HG03097 (cell line): ENCODE measurements around the gene SHPK.

Experiments
- ATAC-seq: cut with Tn5 transposase; IDR thresholded peaks from one replicate; pipeline ENCODE4 v1.9.1; 2021; ENCODE audit not compliant: unreplicated experiment, low FRiP score

The SHPK gene

DNA sequence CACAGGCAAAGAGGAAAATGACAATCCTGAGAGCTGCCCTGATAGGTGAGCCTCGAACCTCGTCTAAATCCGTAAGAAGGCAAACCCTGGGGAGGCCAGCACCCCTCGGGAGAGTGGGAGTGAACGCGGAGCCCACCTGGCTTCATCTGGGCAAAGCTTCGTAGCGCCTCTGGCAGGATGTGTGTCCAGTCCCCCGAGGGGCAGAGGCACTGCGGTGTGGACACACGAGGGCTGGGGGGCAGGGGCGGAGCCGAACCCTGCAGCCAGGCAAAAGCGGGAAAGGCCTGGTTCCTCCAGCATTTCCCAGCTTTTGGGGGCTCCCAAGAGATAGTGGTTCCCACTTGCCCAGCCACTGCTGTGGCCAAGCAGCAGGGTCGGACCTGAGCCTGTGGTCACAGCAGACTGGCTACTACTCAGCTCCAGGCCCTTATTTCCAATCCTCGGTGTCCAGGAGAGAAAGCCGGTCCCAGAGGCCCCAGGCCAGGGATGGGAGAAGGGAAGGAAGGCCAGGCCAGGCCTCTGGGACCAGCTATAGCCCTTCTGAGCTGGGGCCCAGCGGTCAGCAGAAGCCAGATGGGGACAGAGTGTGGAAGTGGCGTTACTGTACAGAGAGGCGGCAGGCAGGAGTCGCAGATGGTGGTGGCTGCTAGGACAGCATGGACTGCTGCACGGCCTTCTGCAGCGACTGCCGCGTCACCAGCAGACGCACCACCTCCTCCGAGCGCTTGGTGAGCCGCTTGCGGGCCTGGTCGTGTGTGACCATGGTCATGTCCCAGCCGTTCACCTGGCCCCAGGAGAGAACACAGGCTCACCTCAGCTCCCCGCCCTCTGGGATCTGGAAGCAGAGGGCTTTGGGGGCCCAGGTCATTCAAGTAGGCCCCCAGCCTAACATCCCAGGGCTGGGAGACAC is 27.3 kb upstream of the SHPK start:
- ATAC-seq, result no peak

DNA sequence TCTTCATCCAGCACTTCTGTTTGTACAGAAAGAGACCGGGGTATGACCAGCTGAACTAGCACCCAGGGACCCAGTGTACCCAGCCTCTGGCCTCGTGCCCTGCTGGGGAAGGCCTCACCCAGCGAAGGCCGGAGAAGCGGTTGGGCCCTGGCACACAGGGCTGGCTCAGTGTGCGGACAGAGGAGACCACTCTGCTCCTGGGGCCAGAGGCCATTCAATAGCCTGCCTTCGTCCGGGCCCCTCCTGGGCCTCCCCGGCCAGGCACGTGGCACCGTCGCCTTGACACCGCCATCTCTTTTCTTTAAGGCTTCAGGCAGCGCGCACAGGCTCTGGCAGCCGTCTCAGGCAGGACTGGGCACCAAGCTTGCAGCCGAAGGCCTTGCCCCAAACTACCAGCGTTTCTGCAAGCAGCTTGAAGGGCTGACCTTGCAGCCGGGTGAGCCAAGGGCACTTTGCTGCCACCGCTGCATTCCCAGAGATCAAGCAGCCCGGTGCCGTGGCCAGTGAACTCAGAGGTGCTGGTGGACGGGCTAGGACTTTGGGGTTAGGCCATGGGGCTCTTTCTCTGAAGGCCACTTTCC is 24.4 kb upstream of the SHPK start:
- ATAC-seq, result no peak

DNA sequence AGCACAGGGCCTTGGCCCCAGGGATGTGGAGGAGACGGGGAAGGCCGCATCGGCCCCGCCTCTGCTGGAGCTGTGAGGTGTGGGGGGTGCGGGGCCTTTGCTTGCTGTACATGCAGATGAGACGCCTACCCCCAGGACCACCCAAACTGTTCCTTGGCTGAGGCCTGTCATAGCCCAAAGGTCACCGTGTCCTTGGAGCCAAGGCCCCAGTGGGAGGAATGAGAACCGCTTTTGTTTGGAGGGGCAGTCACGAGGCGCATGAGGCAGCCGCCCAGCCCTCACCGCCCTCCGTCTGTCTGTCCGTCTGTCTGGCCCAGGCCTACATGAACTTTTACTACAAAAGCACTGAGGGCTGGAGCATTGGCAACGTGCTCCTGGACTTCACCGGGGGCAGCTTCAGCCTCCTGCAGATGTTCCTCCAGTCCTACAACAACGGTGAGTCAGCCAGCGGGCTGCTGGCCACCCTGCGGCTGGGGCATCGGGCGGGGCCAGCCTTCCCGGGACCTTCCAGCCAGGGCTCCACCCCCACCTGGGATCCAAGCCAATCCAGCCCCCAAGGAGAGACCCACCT is 23.6 kb upstream of the SHPK start:
- no peak for ATAC-seq

DNA sequence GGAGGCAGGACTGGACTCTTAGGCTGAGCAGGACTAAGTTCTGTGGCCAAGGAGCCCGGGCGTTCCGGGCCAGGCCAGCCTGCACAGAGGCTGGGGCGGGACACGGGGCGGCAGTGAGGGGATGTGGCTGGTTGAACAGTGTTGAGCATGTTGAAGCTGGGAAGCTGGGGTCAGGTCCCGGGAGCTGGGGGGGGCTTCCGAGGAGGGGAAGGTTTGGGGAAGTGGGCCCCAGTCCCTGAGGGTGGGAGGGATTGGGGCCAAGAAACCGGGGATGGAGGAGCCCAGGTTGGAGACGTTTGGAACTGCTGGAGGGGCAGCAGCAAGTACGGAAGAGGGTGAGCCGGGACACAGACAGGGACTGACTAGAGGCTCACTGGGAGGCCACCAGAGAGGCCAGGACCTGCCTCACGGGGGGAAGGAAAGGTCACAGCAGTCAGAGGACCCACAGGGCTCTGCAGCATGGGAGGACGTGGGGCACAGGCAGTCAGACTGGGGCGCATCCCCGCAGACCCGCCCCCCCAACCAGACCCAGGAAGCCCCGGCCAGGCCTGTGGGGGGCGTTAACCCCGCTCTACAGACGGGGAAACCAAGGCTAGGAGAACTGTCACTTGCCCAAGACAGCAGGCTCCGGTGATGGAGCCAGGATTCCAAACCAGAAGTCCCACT is 22.9 kb upstream of the SHPK start:
- ATAC-seq, result no peak

DNA sequence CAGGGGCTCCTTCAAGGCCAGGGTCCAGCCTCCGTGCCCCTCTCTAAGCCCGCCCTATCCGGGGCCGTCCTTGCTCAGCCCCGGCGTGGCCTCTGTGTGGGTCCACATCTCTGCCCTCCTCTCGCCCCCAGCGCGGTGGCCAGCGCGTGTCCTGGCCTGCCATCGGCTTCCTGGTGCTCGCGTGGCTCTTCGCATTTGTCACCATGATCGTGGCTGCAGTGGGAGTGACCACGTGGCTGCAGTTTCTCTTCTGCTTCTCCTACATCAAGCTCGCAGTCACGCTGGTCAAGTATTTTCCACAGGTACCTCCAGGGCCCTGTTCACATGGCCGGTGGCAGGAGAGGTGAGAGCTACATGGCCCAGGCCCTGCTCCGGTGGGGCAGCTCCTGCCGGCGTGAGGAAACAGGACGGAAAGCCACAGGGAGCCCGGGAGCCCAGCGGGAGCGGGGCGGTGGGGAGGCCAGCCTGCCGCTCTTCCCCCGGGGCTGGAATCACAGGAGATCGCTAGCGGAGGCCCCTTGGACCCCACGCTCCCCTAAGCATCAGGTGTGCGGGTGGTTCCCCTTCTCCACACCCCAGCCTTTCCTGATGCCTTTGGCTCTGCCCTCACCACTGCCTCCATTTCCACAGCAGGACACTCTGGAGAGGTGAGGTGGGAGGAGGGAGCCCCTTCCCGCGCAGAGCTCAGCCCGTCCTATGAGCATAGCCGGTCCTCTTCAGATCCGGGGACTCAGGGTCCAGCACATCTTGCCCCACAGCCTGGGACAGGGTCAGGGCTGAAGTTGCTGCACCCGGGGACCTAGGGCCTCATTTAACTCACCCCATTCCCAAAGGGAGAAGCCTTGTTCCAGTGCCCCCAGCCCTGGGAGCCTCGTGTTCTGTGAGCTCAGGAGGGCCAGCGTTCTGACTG is 22.1 kb upstream of the SHPK start:
- ATAC-seq, result no peak

DNA sequence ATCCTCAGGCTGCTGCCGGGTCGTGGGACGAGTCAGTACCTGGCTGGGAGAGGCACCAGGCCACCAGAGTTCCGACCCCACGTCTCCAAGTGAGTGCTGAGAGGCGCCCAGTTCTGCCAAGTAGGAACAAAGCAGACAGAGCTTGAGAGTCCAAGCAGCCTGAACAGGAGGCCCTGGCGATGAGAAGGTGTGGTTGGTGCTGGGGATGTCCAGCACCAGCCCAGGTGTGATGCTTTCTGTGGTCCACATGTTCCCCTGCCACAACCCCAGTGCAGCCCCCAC is 21.5 kb upstream of the SHPK start:
- ATAC-seq, result no peak

DNA sequence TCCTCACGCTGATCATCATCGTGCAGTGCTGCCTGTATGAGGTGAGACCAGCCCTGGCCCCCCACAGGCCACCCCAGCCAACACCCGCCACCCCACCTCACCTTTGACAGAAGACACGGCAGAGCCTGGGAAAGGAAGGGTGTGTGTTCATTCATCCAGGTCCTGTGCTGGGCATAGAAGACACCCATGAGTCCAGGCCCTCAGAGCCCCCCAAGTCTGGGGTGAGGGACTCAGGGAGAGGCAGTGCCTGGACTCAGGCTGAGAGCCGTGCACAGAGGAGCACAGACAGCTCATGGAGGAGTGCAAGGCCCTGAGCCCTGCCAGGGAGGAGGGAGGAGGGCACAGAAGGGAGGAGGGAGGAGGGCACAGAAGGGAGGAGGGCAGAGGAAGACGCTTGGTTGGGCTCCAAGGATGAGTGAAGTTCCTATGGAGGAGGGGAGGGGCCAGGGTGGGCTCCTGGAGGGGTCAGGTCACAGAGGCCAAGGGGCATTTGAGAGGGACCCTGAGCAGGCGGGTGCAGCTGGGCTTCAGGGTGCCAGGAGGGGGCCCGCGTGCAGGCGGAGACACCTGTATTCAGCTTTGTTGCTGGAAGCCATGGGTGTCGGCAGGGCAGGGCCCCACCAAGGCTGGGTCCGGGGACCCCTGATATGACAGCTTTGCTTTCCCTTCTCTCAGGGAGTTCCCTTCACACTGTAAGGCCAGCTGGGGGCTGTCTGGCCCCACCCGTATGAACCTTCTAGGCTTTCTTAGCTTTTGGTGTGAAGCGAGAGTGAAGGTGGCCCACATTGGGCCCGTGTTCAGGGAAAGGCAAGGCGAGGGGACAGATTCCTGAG is 20.9 kb upstream of the SHPK start:
- ATAC-seq, result no peak

DNA sequence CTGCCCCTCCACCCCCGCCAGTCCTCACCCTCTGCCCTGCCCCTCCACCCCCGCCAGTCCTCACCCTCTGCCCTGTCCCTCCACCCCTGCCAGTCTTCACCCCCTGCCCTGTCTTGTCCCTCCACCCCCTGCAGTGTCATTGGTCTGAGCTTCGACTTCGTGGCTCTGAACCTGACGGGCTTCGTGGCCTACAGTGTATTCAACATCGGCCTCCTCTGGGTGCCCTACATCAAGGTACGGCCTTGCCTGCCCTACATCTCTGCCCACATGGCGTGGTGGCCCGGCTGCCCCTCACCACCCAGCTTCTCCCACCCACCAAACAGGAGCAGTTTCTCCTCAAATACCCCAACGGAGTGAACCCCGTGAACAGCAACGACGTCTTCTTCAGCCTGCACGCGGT is 20.3 kb upstream of the SHPK start:
- no peak for ATAC-seq

DNA sequence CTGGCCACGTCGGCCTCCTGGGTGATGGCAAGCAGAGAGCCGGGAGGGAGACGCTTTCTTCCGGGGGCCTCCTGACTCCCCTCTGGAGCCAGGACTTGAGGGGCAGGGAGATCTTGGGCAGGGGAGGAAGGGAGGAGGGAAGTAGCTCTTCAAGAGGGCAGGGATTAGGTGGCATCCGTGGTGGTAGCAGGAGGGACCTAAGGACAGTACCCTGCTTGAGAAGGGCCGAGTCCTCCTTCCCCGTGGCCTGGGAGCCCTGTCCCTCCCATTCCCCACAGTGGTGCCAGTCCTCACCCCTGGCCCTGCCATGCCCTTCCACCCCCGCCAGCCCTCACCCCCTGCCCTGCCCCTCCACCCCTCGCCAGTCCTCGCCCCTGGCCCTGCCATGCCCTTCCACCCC is 19.7 kb upstream of the SHPK start:
- ATAC-seq, result no peak

DNA sequence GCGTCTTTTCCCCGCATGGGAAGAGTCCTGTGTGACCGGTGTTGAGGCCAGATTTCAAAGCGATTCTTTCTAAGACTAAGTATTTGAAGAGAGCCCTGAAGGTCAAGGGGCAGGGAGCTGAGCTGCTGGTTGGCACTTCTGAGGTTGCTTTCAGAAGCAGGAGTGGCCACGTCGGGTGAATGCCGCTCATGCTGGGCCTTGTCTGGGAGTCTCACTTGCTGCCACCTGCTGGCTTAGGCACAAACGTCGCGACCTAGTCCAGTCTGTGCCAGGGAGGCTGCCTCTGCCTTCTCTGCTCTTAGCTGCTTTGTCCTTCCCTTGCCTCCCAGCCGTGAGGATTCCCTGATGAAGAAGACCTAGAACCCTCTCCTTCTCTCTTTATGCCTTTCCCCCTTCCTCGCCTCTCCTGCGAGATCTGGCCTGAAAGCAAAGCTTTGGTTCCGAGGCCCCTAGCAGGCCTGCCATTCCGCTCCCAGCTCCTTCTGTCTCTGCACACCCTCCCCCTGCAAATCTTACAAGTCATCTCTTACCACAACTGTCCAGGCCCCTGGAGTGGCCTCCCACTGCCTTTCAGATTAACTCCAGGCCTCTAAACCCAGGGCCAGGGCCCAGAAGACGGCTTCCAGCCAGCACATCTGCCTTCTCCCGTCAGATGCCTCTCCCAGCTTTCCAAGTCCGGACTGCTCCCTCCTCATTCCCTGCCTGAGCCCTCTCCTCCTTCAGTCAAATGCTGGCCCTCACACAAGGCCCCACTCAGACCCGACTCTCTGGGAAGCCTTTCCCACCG is 11.9 kb upstream of the SHPK start:
- no peak for ATAC-seq

DNA sequence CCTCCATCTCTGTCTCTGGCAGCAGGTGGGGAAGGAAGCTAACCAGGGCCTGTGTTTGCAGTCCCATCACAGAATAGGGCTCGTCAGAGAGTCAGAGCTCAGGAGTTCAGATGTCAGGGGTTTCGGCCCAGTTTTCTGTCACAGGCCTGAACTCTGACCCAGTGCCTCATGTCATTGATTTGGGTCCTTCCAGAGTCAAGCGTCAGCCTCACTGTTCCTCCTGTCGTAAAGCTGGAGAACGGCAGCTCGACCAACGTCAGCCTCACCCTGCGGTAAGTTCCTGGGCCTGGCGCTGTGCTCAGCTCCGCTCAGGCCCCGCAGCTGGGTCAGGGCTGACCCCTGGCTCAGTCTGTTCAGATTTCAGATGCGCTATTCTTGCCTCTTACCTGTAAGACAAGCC is 11.2 kb upstream of the SHPK start:
- no peak for ATAC-seq

DNA sequence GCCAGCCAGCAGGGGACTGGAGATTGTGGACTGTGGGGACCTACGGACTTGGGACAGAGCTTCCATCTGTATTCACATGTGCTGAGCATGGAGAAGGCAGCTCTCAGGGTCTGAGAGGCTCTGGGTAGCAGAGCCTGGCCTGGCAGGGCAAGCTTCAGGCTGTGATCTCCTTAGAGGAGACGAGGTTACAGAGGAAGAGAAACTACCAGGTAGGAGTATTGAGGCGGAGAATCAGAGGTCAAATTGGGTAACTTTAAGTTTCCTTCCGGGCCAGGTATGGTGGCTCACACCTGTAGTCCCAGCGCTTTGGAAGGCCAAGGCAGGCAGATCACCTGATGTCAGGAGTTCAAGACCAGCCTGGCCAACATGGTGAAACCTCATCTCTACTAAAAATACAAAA is 9.3 kb upstream of the SHPK start:
- no peak for ATAC-seq

DNA sequence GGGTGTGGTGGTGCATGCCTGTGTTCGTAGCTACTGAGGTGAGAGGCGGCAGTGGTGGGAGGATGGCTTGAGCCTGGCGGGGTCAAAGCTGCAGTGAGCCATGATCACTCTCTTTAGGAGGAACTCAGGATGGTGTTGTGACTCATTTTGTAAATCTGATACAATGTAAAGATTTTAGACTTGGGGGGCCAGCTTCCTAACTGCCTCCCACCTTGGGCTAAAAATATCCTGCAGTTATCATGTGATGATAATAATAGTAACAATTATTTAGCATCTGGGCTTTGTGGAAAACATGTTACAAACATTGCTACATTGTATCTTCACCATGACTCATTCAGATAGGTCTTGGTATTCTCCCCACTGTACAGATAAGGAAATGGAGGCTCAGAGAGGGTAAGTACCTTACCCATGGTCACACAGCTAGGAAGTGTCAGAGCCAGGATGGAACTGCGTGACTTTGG is 7.9 kb upstream of the SHPK start:
- ATAC-seq, result no peak

DNA sequence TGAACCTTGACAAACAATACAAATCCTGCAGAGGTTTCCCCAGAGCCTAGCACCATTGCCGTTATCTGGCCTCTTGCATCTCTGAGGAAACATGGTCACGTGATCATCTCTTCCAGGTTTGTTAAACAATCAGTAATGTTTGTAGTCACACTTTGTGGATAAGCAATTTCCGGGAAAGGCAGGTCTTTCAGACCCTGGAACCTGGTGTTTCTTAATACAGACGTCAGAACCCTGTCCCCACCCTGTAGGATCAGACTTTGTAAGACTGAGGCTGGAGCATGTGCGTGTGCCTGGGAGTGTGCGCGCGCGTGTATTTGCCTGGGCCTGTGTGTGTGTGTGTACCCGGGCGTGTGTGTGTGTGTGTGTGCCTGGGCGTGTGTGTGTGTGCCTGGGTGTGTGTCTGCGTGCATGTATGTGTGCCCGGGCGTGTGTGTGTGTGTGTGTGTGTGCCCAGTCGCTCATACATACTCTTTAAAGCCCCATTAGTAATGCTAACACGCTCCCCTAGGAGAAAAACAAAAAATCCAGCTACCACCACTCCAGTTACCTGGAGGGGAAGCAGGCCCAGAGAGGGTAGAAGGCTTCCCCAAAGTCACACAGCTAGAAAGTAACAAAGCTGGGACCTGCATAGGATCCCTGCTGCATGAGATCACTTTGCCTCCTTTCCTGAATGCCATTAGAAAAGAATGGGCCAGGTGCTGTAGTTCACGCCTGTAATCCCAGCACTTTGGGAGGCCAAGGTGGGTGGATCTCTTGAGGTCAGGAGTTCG is 5.9 kb upstream of the SHPK start:
- ATAC-seq, result no peak

DNA sequence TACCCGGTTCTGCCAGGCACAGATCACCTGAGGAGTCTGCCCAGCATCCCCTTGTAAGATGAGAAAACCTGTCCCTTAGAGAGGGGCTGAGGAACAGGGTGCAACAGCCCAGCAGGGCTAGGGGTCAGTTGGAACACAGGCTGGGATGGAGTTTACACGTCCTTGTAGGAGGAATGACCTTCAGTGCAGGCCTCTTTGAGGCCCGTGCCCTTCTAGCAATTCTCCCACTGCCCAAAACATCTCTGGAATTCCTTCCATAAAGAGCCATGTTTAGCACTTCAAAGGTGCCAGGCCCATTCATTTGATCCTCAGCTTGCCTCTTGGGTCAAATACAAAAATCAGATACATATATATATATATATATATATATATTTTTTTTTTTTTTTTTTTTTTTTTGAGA is 5.0 kb upstream of the SHPK start:
- ATAC-seq, result no peak

DNA sequence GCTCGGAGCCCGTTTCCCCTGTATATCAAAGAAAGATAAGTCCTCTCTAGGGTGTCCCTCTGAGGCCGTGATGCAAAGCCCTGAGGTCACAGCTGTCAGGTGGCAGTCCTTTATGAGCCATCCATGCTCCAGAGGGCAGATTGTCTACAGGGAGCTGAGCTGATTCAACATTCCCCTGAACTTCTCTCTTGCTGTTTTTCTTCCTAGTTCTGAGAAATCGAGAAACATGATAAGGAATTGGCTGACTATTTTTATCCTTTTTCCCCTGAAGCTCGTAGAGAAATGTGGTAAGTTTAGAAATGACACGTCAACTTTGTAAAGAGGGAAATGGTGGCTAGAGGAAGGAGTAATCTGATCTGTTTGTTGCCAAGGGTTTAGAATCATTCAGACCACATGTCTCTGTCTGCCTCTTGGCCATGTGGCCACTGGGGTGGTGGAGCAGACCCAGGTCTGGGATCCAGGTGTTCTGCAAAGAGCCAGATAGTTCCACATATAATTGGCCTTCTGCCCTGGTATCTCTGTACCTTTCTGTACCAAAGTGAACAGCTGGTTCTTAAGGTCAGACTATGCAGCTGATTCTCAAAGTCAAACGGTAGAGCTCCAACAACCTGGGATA is 4.0 kb upstream of the SHPK start:
- ATAC-seq, result no peak

DNA sequence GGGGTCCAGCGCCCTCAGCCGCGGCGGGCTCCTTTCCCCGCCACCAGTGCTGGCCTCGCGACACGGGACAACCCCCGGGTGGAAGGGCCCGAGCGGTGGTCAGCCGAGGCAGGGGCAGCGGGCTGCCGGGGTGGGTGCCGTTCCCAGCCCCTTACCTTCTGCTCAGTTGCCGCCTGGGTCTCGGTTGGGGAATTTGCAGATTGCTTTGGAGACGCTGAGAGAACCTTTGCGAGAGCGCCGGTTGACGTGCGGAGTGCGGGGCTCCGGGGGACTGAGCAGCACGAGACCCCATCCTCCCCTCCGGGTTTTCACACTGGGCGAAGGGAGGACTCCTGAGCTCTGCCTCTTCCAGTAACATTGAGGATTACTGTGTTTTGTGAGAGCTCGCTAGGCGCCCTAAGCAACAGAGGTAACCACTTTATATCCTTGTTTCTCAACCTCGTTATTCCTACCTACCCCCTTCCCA is 891 bp upstream of the SHPK start:
- peak; percentile 10 for ATAC-seq
